BJ (cell line): Measurements from ENCODE around the gene BCKDHB. TPM values are rescaled to one million over a fixed set of nuclear protein-coding genes. Genes with fewer than 3 reads are reported as not detected.

Source experiments
- CTCF ChIA-PET: fragments of 350-600 bp; formaldehyde crosslinking; extraction: SDS; loops from one replicate; lab custom pipeline; 2021; ENCODE audit warnings: antibody characterized with exemption, inconsistent platforms; lab: Yijun Ruan, JAX
- POLR2A ChIA-PET: fragments of 300-600 bp; sonication (Branson Sonifier 250); formaldehyde crosslinking; extraction: SDS; loops from one replicate; lab custom pipeline; 2021; ENCODE audit warnings: antibody characterized with exemption; lab: Charles Lee
- DNase-seq: peaks from one replicate; pipeline ENCODE4 v3.0.0-alpha.2; 2011; ENCODE audit warnings: low read depth
- H3K27me3 ChIP-seq: 2 replicates; pipeline ENCODE4 v1.6.0; 2011; ENCODE audit warnings: low read length; ENCODE audit not compliant: control insufficient read depth, insufficient read depth
- H3K36me3 ChIP-seq: 2 replicates; pipeline ENCODE4 v1.5.1; 2011; ENCODE audit warnings: low read length; ENCODE audit not compliant: control insufficient read depth, insufficient read depth
- H3K4me3 ChIP-seq: 2 replicates; pipeline ENCODE4 v1.5.1; 2011; ENCODE audit warnings: low read depth, mild to moderate bottlenecking, control low read depth, low read length
- polyA plus RNA-seq: library from polyadenylated mRNA; depleted of rRNA; stranded (reverse); fragments of >200 nt; gene quantifications from 2 replicates; pipeline ENCODE4 v1.2.3, GENCODE V29; 2011
- TF ChIP-seq, protein P1 (sequence below): IDR thresholded peaks from 2 replicates; pipeline ENCODE4 v1.5.1; 2011; ENCODE audit warnings: low read depth, mild to moderate bottlenecking, control low read depth, inconsistent platforms, low read length, moderate library complexity; ENCODE audit not compliant: insufficient read depth

BCKDHB gene
- polyA plus RNA-seq, 1 experiment = 8.0 TPM

DNA sequence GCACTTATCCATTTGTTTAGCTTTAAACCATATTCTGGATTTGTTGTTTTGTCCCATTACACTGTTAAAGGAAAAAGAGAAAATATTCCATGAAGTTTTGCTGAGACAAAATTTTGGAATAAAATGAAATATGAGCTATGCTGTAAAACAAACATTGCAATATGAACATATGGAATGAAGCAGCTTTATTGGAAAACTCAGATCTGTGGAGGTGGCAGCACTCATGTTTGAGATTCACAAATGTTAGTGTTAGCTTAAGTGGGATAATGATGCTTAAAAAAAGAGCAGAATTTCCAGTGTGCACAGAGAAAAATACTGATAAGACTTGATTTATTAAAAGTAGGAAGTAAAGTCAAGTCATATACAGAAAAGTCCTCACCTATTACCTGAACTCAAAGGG is 196.2 kb downstream of the BCKDHB start:
- ChIA-PET POLR2A (no interaction called here), CTCF (no interaction called here)
- Histone ChIP-seq H3K4me3 (no peak overlapping the region), H3K36me3 (no peaks in the 10 kb centered on the region), H3K27me3 (no peaks in the 10 kb centered on the region)
- no peak for DNase-seq
- TF ChIP-seq, protein P1, sequence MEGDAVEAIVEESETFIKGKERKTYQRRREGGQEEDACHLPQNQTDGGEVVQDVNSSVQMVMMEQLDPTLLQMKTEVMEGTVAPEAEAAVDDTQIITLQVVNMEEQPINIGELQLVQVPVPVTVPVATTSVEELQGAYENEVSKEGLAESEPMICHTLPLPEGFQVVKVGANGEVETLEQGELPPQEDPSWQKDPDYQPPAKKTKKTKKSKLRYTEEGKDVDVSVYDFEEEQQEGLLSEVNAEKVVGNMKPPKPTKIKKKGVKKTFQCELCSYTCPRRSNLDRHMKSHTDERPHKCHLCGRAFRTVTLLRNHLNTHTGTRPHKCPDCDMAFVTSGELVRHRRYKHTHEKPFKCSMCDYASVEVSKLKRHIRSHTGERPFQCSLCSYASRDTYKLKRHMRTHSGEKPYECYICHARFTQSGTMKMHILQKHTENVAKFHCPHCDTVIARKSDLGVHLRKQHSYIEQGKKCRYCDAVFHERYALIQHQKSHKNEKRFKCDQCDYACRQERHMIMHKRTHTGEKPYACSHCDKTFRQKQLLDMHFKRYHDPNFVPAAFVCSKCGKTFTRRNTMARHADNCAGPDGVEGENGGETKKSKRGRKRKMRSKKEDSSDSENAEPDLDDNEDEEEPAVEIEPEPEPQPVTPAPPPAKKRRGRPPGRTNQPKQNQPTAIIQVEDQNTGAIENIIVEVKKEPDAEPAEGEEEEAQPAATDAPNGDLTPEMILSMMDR = no peak

DNA sequence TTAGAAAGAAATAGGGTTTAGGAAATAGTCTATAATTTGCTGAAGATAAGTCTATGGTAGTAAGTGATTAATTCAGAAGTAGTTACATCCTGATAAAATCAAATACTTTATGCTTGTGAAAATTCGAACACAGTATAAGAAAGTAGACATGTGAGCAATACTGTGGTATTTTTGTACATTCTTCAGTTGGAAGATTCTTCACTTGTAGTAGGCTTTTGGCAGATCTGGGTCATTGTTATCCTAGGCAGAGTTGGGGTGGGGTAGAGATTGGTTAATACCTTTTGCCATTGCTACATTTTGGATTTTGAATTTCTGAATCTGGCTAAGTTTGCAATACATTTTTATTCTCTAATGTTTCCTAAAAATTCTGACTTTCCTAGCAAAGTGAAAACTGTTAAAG is 197.5 kb downstream of the BCKDHB start:
- H3K27me3 ChIP-seq = no peaks in the 10 kb centered on the region
- CTCF ChIA-PET = no interaction called here
- H3K4me3 ChIP-seq = no peak overlapping the region
- H3K36me3 ChIP-seq = no peaks in the 10 kb centered on the region
- POLR2A ChIA-PET = no interaction called here
- TF ChIP-seq, protein P1 = no peak
- no peak for DNase-seq

GRCh38 chr6:80314531-80314930 is 208.1 kb downstream of the BCKDHB start:
- Histone ChIP-seq H3K36me3 (no peaks in the 10 kb centered on the region), H3K4me3 (no peak overlapping the region), H3K27me3 (no peaks in the 10 kb centered on the region)
- no peak for DNase-seq
- POLR2A ChIA-PET = no interaction called here
- TF ChIP-seq, protein P1 = no peak
- CTCF ChIA-PET = no interaction called here

DNA sequence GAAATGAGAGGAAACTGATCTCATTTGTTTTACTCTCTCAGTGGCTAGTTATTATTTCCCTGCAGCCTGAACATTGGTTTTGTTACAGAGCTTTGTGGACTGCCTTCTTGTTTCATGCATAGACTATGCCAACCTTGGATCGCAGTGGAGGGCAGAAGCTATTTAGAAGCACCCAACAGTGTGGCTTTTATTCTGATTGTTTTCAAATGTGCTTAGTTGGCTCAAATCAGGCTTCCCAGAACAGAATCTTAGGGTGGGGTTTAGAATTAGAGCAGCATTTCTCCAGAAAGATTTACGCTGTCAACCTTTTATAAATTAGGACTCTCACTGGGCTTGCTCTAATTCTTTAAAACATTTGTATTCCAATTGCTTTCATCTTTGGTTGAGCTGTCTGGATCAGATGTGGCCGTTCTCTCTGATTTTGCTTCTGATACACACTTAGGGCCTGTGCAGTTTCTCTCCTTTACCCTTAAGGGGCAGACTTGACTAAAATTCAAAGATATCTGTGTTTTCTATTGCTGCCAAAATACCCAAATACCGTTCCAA is 210.3 kb downstream of the BCKDHB start:
- no peak for DNase-seq
- H3K27me3 ChIP-seq = no peaks in the 10 kb centered on the region
- TF ChIP-seq, protein P1 = peak; percentile 21; the same call in 1 of the 2 replicates
- no peak overlapping the region for H3K4me3 ChIP-seq
- POLR2A ChIA-PET = no interaction called here
- no peaks in the 10 kb centered on the region for H3K36me3 ChIP-seq
- CTCF ChIA-PET = no interaction called here

- POLR2A ChIA-PET = no interaction called here
- H3K36me3 ChIP-seq = no peaks in the 10 kb centered on the region
- H3K27me3 ChIP-seq = no peaks in the 10 kb centered on the region
- TF ChIP-seq, protein P1 = no peak
- CTCF ChIA-PET = no interaction called here
- no peak overlapping the region for H3K4me3 ChIP-seq
- no peak for DNase-seq
Observed at GRCh38 chr6:80319196-80319595, 212.7 kb downstream of the BCKDHB start.
